ENCODE measurements around the gene ZNF428. TPM values are rescaled to one million over a fixed set of nuclear protein-coding genes. Genes with fewer than 3 reads are reported as not detected.

ZNF428 gene
- total and polyA plus RNA-seq, 2 experiments from 2014 or later = 21.1 to 23.9 TPM

DNA sequence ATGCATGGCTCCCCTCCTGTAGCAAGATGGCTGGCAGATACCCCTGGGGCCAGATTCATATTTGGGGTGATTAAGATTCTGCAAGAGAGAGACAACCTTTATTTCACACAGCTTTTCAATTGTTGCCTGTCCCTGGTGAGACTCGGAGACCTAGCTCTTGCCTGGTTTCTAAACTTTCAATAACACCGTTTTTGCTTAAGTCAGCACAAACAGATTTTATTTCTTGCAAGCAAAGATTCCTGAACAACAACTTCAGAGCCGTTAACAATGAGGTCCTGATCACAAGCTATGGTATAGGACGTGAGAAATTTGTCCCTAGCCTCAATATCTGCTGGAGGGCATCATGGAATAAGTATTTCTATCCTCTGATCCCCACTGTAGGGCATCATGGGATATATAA, 23.1 kb upstream of the ZNF428 start:
- H4K20me1 ChIP-seq (replicated peaks; ENCODE audit: insufficient read depth) = peaks cover 4% of the 10 kb centered on the region; the same call in 1 of the 2 replicates
- H3K9me3 Mint-ChIP-seq = peaks cover 18% of the 10 kb centered on the region
- H3K4me1 Mint-ChIP-seq = peaks cover 19% of the 10 kb centered on the region
- no peak overlapping the region for H3K4me3 ChIP-seq
- H3K36me3 Mint-ChIP-seq (ENCODE audit: low read depth) = peaks cover 29% of the 10 kb centered on the region
- H3K4me2 ChIP-seq = no peak overlapping the region
- H3K27me3 ChIP-seq (ENCODE audit: insufficient read depth) = peaks cover 45% of the 10 kb centered on the region
- no peaks in the 10 kb centered on the region for H3K9me2 ChIP-seq (ENCODE audit: insufficient read depth)
- DNase-seq (ENCODE audit: low spot score) (no peak), ATAC-seq (no peak)
- no peak overlapping the region for H3K4me3 Mint-ChIP-seq
- no peak overlapping the region for H2AFZ ChIP-seq
- H3K27ac ChIP-seq (ENCODE audit: low read depth) = no peak overlapping the region
- H3K36me3 ChIP-seq (ENCODE audit: insufficient read depth) = no peaks in the 10 kb centered on the region
- H3K27ac Mint-ChIP-seq = no peak overlapping the region
- H3K4me1 ChIP-seq (ENCODE audit: insufficient read depth) = peaks cover 8% of the 10 kb centered on the region; the same call in 1 of the 2 replicates
- no peaks in the 10 kb centered on the region for H3F3A ChIP-seq (replicated peaks; ENCODE audit: low read depth)
- TF ChIP-seq ZNF331 (CRISPR knock-in tag; IDR thresholded peaks at IDR 0.05; ENCODE audit: low read depth) (no peak), STAT1 (IDR thresholded peaks at IDR 0.05; ENCODE audit: unreplicated experiment) (no peak), POLR2AphosphoS5 (IDR thresholded peaks at IDR 0.05; ENCODE audit: low read depth) (no peak), JUNB (IDR thresholded peaks at IDR 0.05; ENCODE audit: unreplicated experiment) (no peak), EZH2 (IDR thresholded peaks at IDR 0.05; ENCODE audit: low read depth, unreplicated experiment) (no peak), ZNF114 (CRISPR knock-in tag; IDR thresholded peaks at IDR 0.05) (no peak), CREB1 (CRISPR knock-in tag; IDR thresholded peaks at IDR 0.05; ENCODE audit: low read depth) (no peak), ETS1 (IDR thresholded peaks at IDR 0.05) (no peak), EZH2phosphoT487 (IDR thresholded peaks at IDR 0.05; ENCODE audit: unreplicated experiment) (no peak), NANOG (IDR thresholded peaks at IDR 0.05; ENCODE audit: borderline replicate concordance) (no peak)
- TF ChIP-seq, protein P1, sequence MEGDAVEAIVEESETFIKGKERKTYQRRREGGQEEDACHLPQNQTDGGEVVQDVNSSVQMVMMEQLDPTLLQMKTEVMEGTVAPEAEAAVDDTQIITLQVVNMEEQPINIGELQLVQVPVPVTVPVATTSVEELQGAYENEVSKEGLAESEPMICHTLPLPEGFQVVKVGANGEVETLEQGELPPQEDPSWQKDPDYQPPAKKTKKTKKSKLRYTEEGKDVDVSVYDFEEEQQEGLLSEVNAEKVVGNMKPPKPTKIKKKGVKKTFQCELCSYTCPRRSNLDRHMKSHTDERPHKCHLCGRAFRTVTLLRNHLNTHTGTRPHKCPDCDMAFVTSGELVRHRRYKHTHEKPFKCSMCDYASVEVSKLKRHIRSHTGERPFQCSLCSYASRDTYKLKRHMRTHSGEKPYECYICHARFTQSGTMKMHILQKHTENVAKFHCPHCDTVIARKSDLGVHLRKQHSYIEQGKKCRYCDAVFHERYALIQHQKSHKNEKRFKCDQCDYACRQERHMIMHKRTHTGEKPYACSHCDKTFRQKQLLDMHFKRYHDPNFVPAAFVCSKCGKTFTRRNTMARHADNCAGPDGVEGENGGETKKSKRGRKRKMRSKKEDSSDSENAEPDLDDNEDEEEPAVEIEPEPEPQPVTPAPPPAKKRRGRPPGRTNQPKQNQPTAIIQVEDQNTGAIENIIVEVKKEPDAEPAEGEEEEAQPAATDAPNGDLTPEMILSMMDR (conservative IDR thresholded peaks at IDR 0.05; ENCODE audit: low read depth in 2 of 2) = no peak
- TF ChIP-seq, protein P2, sequence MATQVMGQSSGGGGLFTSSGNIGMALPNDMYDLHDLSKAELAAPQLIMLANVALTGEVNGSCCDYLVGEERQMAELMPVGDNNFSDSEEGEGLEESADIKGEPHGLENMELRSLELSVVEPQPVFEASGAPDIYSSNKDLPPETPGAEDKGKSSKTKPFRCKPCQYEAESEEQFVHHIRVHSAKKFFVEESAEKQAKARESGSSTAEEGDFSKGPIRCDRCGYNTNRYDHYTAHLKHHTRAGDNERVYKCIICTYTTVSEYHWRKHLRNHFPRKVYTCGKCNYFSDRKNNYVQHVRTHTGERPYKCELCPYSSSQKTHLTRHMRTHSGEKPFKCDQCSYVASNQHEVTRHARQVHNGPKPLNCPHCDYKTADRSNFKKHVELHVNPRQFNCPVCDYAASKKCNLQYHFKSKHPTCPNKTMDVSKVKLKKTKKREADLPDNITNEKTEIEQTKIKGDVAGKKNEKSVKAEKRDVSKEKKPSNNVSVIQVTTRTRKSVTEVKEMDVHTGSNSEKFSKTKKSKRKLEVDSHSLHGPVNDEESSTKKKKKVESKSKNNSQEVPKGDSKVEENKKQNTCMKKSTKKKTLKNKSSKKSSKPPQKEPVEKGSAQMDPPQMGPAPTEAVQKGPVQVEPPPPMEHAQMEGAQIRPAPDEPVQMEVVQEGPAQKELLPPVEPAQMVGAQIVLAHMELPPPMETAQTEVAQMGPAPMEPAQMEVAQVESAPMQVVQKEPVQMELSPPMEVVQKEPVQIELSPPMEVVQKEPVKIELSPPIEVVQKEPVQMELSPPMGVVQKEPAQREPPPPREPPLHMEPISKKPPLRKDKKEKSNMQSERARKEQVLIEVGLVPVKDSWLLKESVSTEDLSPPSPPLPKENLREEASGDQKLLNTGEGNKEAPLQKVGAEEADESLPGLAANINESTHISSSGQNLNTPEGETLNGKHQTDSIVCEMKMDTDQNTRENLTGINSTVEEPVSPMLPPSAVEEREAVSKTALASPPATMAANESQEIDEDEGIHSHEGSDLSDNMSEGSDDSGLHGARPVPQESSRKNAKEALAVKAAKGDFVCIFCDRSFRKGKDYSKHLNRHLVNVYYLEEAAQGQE (IDR thresholded peaks at IDR 0.05; ENCODE audit: unreplicated experiment) = no peak
- TF ChIP-seq, protein P3, sequence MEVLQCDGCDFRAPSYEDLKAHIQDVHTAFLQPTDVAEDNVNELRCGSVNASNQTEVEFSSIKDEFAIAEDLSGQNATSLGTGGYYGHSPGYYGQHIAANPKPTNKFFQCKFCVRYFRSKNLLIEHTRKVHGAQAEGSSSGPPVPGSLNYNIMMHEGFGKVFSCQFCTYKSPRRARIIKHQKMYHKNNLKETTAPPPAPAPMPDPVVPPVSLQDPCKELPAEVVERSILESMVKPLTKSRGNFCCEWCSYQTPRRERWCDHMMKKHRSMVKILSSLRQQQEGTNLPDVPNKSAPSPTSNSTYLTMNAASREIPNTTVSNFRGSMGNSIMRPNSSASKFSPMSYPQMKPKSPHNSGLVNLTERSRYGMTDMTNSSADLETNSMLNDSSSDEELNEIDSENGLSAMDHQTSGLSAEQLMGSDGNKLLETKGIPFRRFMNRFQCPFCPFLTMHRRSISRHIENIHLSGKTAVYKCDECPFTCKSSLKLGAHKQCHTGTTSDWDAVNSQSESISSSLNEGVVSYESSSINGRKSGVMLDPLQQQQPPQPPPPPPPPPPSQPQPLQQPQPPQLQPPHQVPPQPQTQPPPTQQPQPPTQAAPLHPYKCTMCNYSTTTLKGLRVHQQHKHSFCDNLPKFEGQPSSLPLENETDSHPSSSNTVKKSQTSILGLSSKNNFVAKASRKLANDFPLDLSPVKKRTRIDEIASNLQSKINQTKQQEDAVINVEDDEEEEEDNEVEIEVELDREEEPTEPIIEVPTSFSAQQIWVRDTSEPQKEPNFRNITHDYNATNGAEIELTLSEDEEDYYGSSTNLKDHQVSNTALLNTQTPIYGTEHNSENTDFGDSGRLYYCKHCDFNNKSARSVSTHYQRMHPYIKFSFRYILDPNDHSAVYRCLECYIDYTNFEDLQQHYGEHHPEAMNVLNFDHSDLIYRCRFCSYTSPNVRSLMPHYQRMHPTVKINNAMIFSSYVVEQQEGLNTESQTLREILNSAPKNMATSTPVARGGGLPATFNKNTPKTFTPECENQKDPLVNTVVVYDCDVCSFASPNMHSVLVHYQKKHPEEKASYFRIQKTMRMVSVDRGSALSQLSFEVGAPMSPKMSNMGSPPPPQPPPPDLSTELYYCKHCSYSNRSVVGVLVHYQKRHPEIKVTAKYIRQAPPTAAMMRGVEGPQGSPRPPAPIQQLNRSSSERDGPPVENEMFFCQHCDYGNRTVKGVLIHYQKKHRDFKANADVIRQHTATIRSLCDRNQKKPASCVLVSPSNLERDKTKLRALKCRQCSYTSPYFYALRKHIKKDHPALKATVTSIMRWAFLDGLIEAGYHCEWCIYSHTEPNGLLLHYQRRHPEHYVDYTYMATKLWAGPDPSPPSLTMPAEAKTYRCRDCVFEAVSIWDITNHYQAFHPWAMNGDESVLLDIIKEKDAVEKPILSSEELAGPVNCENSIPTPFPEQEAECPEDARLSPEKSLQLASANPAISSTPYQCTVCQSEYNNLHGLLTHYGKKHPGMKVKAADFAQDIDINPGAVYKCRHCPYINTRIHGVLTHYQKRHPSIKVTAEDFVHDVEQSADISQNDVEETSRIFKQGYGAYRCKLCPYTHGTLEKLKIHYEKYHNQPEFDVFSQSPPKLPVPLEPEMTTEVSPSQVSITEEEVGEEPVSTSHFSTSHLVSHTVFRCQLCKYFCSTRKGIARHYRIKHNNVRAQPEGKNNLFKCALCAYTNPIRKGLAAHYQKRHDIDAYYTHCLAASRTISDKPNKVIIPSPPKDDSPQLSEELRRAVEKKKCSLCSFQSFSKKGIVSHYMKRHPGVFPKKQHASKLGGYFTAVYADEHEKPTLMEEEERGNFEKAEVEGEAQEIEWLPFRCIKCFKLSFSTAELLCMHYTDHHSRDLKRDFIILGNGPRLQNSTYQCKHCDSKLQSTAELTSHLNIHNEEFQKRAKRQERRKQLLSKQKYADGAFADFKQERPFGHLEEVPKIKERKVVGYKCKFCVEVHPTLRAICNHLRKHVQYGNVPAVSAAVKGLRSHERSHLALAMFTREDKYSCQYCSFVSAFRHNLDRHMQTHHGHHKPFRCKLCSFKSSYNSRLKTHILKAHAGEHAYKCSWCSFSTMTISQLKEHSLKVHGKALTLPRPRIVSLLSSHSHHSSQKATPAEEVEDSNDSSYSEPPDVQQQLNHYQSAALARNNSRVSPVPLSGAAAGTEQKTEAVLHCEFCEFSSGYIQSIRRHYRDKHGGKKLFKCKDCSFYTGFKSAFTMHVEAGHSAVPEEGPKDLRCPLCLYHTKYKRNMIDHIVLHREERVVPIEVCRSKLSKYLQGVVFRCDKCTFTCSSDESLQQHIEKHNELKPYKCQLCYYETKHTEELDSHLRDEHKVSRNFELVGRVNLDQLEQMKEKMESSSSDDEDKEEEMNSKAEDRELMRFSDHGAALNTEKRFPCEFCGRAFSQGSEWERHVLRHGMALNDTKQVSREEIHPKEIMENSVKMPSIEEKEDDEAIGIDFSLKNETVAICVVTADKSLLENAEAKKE (CRISPR knock-in tag; IDR thresholded peaks at IDR 0.05) = no peak
- peaks cover 45% of the 10 kb centered on the region for H3K27me3 Mint-ChIP-seq (ENCODE audit: insufficient read depth, low read depth, poor library complexity)
- H3K79me2 ChIP-seq (replicated peaks; ENCODE audit: insufficient read depth) = no peaks in the 10 kb centered on the region
